ENCODE data around the gene WWOX.

Gene WWOX

DNA sequence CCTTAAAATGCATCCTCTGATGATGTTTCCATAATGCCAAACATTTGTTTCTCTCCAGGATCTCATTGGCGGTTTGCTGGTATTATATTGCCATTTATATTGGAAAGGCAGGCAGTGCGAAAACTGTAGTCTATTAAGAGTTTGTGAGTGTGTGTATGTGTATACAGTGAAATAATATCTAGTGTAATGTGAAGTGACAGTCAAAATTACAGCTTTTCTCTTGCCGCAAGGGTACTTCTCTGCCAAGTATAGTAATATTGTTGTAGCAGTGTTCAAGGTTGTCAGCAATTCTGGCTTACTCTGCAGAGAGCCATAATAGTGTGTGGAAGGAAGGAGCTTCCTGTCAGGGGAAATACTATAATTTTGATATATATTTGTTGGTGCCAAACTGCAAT lies 178.6 kb downstream of the WWOX start:
- no peak for DNase-seq

DNA sequence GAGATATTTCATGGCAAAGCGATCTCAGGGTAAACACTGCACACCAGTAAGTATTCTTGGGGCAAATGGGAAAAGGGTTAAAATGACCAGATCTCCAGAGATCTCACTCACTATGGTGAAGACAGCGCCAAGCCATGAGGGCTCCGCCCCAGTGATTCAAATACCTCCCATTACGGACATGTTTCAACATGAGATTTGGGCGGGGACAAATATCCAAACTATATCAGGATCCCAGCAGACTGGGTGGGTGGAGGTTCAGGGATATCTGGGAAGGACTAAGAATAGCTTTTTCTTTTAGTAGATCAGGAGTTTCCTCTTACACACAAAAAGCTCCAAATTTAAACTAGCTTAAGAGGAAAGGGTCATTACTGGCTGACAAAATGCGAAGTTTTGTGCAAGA lies 181.7 kb downstream of the WWOX start:
- no peak for DNase-seq

- DNase-seq, result no peak
Observed at GRCh38 chr16:78283548-78284251, 184.2 kb downstream of the WWOX start.

DNA sequence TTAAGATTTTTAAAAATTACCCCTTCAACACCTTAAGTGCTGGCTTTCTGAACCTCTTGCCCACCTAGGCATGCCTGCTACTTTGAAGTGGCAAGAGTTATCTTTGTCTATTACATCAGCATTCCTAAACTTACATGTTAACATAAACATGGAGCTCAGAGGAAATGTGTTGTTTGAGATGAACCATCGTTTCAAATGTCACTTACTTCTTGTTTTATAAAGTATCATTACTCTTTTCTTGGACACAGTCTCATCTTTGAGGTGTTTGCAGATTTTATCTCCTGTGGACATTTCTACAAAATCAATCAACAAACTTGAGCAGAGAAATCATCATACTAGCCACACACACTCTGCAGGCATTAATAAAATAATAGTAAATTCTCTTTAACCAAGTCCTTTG lies 184.9 kb downstream of the WWOX start:
- DNase-seq, result no peak

DNA sequence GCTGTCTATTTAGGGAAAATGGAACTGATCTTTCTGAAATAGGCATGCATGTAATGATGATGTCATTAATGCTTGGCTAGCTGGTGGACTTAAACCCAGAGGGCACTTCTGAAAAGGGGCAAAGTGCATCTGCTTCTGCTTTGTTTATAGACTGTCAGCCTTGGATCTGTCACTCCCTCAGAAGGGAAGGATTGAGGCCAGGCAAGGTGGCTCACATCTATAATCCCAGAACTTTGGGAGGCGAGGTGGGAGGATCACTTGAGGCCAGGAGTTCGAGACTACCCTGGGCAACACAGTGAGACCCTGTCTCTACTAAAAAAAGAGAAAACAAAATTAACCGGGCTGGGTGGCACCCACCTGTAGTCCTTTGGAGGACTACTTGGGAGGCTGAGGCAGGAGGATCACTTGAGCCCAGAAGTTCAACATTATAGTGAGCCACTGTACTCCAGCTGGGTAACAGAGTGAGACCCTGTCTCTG lies 185.5 kb downstream of the WWOX start:
- no peak for DNase-seq

- DNase-seq, result no peak
Observed at GRCh38 chr16:78285437-78285922, 186.0 kb downstream of the WWOX start.

- no peak for DNase-seq
Observed at GRCh38 chr16:78286065-78286464, 186.6 kb downstream of the WWOX start.

GRCh38 chr16:78288888-78289287 lies 189.4 kb downstream of the WWOX start:
- DNase-seq, result no peak

GRCh38 chr16:78289373-78289772 lies 189.9 kb downstream of the WWOX start:
- no peak for DNase-seq

DNA sequence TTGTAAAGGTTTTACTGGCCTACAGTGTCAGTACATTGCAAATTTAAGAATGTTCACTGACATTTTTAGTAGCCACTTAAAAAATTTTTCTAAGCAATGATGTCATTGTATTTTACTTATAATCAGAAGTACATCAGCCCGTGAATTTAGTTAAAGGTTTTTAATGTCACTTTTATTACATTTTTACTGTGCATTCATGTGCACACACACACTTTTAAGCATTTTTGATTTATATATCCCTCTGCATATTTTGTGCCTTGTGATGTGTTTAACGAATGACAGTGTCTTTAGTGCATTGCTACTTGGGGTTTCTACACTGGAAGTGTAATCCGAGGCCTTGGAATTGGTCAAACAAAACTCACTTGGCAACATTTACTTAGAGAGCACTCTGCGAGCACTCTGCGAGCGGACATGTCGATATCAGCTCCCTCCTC lies 190.4 kb downstream of the WWOX start:
- DNase-seq, result no peak

DNA sequence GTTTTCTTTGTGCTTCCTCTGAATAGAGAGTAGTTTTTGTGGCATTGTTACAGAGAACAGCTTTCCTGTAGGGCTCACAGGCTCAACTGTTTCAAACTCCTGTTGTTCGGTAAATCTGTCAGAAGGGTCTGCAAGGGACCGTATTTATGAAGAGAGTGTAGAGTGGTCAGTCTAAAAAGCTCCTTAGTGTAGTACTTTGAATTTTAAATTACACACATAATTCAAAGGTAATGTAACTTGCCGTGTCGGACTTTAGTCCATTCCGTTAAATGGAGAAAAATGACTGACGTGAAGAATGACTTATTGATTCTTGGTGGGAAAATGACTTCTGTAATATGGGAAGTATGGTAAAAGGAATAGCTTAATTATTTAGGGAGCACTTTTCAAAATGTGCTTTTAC lies 190.9 kb downstream of the WWOX start:
- DNase-seq, result no peak

DNA sequence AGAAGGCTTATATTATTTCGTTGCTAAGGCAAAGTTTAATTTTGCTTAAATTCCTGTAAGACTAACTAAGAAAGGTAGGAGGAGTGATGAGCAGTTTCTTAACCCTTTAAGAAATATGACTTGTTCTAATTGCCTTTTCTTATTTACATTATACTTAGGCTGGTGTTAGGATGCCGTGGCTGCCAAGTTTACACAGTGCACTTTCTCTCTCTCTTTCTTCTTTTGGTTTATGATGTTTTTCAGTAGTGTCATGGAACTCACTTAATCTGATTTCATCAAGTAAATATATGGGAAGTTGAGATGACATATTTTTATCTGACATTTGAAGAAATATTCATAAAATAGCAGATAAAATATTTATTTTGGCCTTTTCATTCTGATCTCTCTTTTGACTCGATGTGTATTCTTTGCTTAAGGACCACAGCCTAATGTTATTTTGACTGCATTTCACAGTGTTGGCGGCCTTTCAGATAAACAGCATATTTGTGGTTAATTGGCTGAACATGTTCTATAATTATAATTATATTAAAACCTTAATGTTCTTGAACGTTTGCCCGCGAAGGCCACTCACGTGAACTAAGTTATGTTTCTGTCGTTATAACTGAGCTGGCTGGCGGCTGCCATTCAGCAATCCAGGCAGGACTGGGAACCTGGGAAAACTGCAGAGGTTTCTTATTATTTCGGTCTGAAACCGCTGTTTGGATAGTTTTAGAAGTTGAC lies 191.6 kb downstream of the WWOX start:
- no peak for DNase-seq

- DNase-seq, result no peak
Observed at GRCh38 chr16:78291604-78292003, 192.2 kb downstream of the WWOX start.

- DNase-seq, result no peak
Observed at GRCh38 chr16:78292086-78292843, 192.8 kb downstream of the WWOX start.

DNA sequence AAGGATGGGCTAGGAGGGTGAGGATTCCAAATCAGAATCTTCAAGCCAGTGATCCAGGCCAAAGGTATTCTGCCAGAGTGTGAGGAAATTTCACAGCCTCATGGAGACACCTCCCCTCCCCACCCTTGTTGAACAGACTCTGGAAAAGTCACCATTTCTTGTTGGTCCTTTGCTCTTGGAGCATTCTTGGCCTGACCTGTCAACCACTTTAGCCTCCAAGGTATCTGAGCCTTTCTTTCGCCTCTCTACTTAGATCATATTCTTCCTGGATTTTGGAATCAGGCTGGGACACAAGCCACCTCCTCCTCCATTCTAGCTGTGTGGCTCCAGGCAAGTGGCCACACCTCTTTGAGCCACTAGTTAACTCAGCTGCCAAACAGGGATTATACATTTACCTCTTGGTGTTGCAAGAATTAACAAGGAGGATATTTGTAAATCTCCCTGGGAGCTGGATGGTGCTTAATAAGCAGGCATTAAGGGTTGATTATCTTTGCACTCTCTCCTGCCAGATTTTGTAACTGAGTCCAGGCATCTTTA lies 193.5 kb downstream of the WWOX start:
- no peak for DNase-seq

GRCh38 chr16:78294538-78295225 lies 195.2 kb downstream of the WWOX start:
- no peak for DNase-seq

DNA sequence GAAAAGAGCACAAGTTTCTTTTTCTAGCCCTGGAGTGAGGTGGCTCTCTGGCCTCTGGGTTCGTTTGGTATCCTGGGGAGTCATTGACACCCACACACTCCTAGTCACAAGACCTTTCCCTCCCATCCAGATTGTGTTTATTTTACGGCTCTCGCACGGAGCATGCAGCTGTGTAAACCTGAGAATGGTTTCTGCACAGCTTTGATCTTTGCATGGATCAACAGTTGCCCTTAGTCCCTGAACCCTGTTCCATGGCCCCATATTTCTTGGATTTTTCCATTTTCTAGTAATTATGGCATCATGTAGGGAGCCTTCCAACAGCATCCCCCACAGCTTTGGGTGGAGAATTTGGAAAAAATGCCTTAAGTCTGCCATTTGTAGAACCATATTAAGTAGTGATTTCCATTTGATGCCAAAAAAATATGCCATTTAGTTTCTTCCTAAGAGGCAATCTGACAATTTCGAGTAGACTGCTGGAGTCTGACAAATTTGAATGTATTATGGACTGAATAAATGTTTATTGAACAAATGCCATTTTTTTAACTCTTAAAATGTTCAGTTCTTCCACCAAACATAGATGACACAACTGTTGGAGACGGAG lies 197.7 kb downstream of the WWOX start:
- no peak for DNase-seq

DNA sequence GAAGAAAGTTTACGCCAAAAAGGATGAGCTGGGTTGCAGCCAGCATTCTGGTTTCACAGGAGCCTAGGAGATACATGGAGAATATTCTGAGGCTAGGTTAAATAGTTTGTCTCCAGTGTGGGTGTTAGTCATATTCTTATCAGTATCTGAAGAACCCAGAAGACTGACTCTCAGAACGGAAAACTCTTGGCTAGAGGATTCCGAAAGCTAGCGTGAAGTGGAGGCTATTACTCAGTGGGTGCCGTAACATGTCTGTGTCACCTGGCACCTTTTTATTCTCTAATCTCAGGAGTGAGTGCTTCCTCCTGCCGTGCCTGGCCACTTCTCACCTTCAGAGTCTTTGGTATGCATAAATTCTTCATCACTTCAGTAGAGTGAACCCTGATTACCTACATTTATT lies 199.5 kb downstream of the WWOX start:
- DNase-seq, result no peak

- no peak for DNase-seq
Observed at GRCh38 chr16:78300469-78300868, 201.0 kb downstream of the WWOX start.

DNA sequence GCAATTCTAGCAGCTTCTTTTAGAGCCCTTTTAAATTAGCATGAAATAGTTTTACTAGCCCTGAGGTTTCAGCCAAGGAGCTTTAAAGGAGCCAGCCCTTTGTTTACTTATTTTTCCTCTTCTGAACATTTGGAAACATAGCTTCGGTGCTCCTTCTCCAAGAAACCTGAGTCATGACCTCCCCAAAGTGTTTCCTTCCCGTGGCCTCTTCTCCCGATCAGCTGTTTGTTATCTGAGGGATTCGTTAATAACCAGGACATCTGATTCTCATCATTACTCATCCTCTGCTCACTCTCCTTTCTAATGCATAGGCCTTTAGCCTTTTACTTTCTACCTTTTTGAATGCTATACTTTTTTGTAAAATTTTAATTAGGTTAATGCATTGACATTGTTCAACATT lies 204.5 kb downstream of the WWOX start:
- DNase-seq, result no peak

GRCh38 chr16:78306361-78306760 lies 206.9 kb downstream of the WWOX start:
- DNase-seq, result no peak

DNA sequence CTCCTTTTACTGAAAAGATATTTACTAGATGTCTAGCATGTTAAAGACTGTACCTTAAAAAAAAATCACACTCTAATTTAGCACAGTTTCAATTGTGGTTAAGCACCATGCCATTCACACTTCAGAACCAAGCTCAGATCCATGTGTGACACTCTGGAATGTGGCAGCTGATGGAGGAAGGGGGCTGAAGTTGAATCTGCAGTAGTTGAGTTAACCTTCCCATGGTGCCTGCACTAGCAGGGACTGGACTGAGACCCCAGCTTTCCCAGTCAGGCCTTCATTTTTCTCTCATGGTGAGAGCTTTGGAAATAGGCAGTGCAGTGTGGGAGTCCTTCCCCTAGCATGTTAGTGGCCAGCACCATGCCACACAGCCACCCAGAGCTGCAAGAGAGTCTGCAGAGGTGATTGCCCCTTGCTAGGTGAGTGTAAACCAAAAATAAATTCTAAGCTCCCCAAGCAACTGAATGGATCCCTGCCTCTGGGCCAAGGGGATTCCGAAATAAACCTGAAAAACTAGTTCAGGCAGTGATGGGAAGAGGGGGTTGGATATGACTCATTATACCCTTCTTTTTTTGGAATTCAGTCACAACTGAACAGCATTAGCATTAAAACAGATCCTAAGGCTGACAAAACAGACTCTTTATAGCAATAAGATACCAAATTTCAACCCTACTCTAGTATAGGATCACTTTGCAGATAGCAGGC lies 208.5 kb downstream of the WWOX start:
- no peak for DNase-seq
